Stimulated activated CD4-positive, alpha-beta T cell treated with anti-CD3 and anti-CD28 coated beads, TNF-alpha, amount 100 ng/mL, for 48 hours (primary cell): Measurements from ENCODE around the gene AGBL5.

Source experiments
- DNase-seq, 3 donors: peaks; one replicate each; pipeline ENCODE4 v3.0.0-alpha.2; 2020; ENCODE audit warnings: low read depth in 3 of 3

The AGBL5 gene

GRCh38 chr2:27077231-27077630 lies 25.8 kb downstream of the AGBL5 start:
- no peak for DNase-seq

- DNase-seq: no peak
These were observed 27.1 kb downstream of the AGBL5 start, which contains the start of gene EMILIN1 for GRCh38 chr2:27078267-27079194. Gene EMILIN1, plus strand, starts transcription at chr2:27078615. Its CDS starts 451 bp downstream, at chr2:27079066.

- no peak for DNase-seq
These were observed 28.0 kb downstream of the AGBL5 start for GRCh38 chr2:27079233-27080139.

- no peak for DNase-seq
These were observed 28.6 kb downstream of the AGBL5 start for GRCh38 chr2:27080140-27080469.

- DNase-seq: no peak
These were observed 29.1 kb downstream of the AGBL5 start for GRCh38 chr2:27080603-27080936.

- no peak for DNase-seq
These were observed 30.7 kb downstream of the AGBL5 start for GRCh38 chr2:27081984-27082772.

- DNase-seq: no peak
These were observed 31.4 kb downstream of the AGBL5 start for GRCh38 chr2:27082773-27083409.

GRCh38 chr2:27083410-27084296 lies 32.2 kb downstream of the AGBL5 start:
- no peak for DNase-seq

GRCh38 chr2:27084297-27085061 lies 33.0 kb downstream of the AGBL5 start:
- no peak for DNase-seq

- DNase-seq: no peak
These were observed 33.7 kb downstream of the AGBL5 start for GRCh38 chr2:27085062-27085672.

- no peak for DNase-seq
These were observed 34.2 kb downstream of the AGBL5 start for GRCh38 chr2:27085673-27086089.

GRCh38 chr2:27086090-27086723 lies 34.7 kb downstream of the AGBL5 start:
- peak; percentile 94 to 97 (median 96) for DNase-seq

- DNase-seq: peak in 1 of 3 donors; percentile 14
These were observed 35.5 kb downstream of the AGBL5 start, which contains the start of gene KHK for GRCh38 chr2:27086724-27087593. Gene KHK, plus strand, starts transcription at chr2:27086772. Its CDS starts 488 bp downstream, at chr2:27087260.

- no peak for DNase-seq
These were observed 36.4 kb downstream of the AGBL5 start for GRCh38 chr2:27087823-27088410.

- DNase-seq: no peak
These were observed 37.2 kb downstream of the AGBL5 start for GRCh38 chr2:27088634-27089033.

GRCh38 chr2:27089111-27089954 lies 37.9 kb downstream of the AGBL5 start:
- no peak for DNase-seq
